ENCODE measurements around the gene IGFBPL1. TPM values are rescaled to one million over a fixed set of nuclear protein-coding genes. Genes with fewer than 3 reads are reported as not detected.
A peak's percentile ranks its signal among the peaks of the same experiment; 100 is the strongest.

Gene IGFBPL1
- total RNA-seq, 2 donors from 2014 or later, result 2.3 to 3.3 TPM

GRCh38 chr9:38439291-38439915 is 15.1 kb upstream of the IGFBPL1 start:
- DNase-seq (no peak), ATAC-seq (no peak)
- Histone ChIP-seq H3K27ac (no peak overlapping the region), H3K9me3 (no peaks in the 10 kb centered on the region), H3K4me1 (peaks cover 15% of the 10 kb centered on the region), H3K27me3 (no peaks in the 10 kb centered on the region), H3K4me3 (no peak overlapping the region), H3K36me3 (replicated peaks in 1 of 2; ENCODE audit: insufficient read depth in 1 of 2, low read depth in 2 of 2) (no peaks in the 10 kb centered on the region)
- intact Hi-C loops (cut with DNase I), result no loop called here
- TF ChIP-seq CTCF (IDR thresholded peaks at IDR 0.05) (no peak), POLR2A (IDR thresholded peaks at IDR 0.05) (no peak)
- 79 to 80% methylated on average over 3 of the region's 3 CpGs for WGBS, 2 donors

GRCh38 chr9:38437193-38437823 is 13.1 kb upstream of the IGFBPL1 start:
- ATAC-seq (peak; percentile 85), DNase-seq (peak; percentile 48 to 75 (median 62))
- WGBS, 2 donors, result 27 to 34% methylated on average over 11 of the region's 11 CpGs
- intact Hi-C loops (cut with DNase I), result no loop called here
- peaks cover 23% of the 10 kb centered on the region for H3K4me1 ChIP-seq
- no peak overlapping the region for H3K4me3 ChIP-seq
- TF ChIP-seq CTCF (IDR thresholded peaks at IDR 0.05) (no peak), POLR2A (IDR thresholded peaks at IDR 0.05) (peak in 2 of 3 donors; percentile 25 to 26)
- H3K36me3 ChIP-seq (replicated peaks in 1 of 2; ENCODE audit: insufficient read depth in 1 of 2, low read depth in 2 of 2), result no peaks in the 10 kb centered on the region
- peak overlapping the region; percentile 42 to 77 (median 68) for H3K27ac ChIP-seq
- no peaks in the 10 kb centered on the region for H3K9me3 ChIP-seq
- H3K27me3 ChIP-seq, result no peaks in the 10 kb centered on the region

GRCh38 chr9:38436708-38437107 is 12.5 kb upstream of the IGFBPL1 start:
- H3K27me3 ChIP-seq, result no peaks in the 10 kb centered on the region
- ATAC-seq, result no peak
- no peak overlapping the region for H3K4me3 ChIP-seq
- WGBS, 2 donors, result 91 to 100% methylated on average over 2 of the region's 2 CpGs
- peak overlapping the region; percentile 42 to 77 (median 68) for H3K27ac ChIP-seq
- TF ChIP-seq CTCF (IDR thresholded peaks at IDR 0.05) (no peak), POLR2A (IDR thresholded peaks at IDR 0.05) (no peak)
- DNase-seq, result no peak
- peaks cover 23% of the 10 kb centered on the region for H3K4me1 ChIP-seq
- H3K9me3 ChIP-seq, result no peaks in the 10 kb centered on the region
- intact Hi-C loops (cut with DNase I), result no loop called here
- no peaks in the 10 kb centered on the region for H3K36me3 ChIP-seq (replicated peaks in 1 of 2; ENCODE audit: insufficient read depth in 1 of 2, low read depth in 2 of 2)

- peak overlapping the region in 3 of 4 donors; percentile 6 to 68 (median 65) for H3K27ac ChIP-seq
- H3K9me3 ChIP-seq, result no peaks in the 10 kb centered on the region
- no peak overlapping the region for H3K4me3 ChIP-seq
- no peaks in the 10 kb centered on the region for H3K27me3 ChIP-seq
- DNase-seq (no peak), ATAC-seq (no peak)
- no peaks in the 10 kb centered on the region for H3K36me3 ChIP-seq (replicated peaks in 1 of 2; ENCODE audit: insufficient read depth in 1 of 2, low read depth in 2 of 2)
- 70 to 74% methylated on average over 2 of the region's 2 CpGs for WGBS, 2 donors
- H3K4me1 ChIP-seq, result peaks cover 23% of the 10 kb centered on the region
- intact Hi-C loops (cut with DNase I), result no loop called here
- no peak for TF ChIP-seq CTCF (IDR thresholded peaks at IDR 0.05)
- TF ChIP-seq POLR2A (IDR thresholded peaks at IDR 0.05), result no peak
Measured at GRCh38 chr9:38435521-38435920, 11.3 kb upstream of the IGFBPL1 start.
